NCI-H2107 treated with DMSO at 0.1 percent for 48 hours (cell line): ENCODE results near the gene PSMB2.

ENCODE experiments used
- DNase-seq: peaks from one replicate; lab custom pipeline; 2025; ENCODE audit not compliant: unreplicated experiment; lab: John Stamatoyannopoulos, UW

PSMB2 gene

GRCh38 chr1:35558374-35559316 lies 82.7 kb downstream of the PSMB2 start:
- DNase-seq: no peak

DNA sequence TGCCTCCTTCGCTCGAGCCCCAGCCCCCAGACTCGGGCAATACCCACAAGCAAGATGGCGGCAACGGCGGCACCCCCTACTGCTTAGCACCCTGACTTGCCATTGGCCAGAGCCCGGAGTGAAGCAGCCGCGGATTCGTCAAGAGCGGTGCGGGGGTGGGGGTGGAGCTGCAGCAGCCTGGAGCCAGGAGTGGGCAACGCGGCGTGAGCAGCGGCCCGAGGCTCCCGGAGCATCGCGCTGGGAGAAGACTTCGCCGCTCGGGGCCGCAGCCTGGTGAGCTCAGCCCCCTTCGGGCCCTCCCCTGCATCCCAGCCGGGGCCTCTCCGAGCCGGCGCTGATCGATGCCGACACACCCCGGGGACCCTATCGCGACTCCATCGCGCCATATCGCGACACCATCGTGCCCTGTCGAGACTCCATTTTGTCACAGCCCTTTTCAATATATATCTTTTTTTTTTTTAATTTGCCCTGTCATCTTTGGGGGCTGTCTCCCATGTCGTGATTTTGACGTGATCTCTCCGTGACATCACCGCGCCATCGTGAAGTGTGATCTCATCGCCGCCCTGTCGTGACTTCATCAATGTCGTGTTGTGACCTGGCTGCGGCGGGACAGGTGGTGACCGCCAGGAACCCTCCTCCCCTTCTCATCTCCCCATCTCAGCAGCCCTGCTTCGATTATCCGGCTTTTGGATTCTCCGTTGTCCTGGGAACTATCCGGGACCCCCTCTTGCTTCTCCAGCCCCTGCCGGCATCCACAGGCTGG lies 83.5 kb downstream of the PSMB2 start, which contains the start of gene NCDN:
Gene NCDN, plus strand, starts transcription at position 189 of the 763 bp plus-strand sequence. Its CDS starts 392 bp downstream, at position 581.
- DNase-seq: peak; percentile 87

GRCh38 chr1:35557118-35557610 lies 84.2 kb downstream of the PSMB2 start, which contains the start of gene KIAA0319L:
TSS of gene KIAA0319L (minus strand) at chr1:35557403. CDS start at chr1:35554491, 2,912 bp downstream.
- DNase-seq: peak; percentile 80

- DNase-seq: no peak
Observed at GRCh38 chr1:35556484-35557117, 84.7 kb downstream of the PSMB2 start.

- DNase-seq: peak; percentile 86
Observed at GRCh38 chr1:35555601-35556477, 85.5 kb downstream of the PSMB2 start.

DNA sequence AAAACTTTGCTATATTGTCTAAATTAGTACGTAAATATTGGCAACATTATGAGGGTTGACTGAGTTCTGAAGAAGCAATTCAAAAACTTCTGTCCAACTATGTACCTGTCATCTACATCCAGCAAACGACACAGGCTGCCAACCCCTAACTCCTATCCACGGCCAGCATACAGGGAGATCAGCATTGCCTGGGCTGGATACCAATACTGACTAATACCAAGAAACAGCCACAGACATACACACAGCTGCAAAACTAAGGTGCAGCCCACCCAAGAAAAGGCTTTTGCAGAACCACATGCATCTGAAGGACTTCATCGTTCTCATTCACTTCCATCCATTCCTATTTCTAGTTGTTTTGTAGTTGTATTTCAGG lies 86.1 kb downstream of the PSMB2 start:
- no peak for DNase-seq

DNA sequence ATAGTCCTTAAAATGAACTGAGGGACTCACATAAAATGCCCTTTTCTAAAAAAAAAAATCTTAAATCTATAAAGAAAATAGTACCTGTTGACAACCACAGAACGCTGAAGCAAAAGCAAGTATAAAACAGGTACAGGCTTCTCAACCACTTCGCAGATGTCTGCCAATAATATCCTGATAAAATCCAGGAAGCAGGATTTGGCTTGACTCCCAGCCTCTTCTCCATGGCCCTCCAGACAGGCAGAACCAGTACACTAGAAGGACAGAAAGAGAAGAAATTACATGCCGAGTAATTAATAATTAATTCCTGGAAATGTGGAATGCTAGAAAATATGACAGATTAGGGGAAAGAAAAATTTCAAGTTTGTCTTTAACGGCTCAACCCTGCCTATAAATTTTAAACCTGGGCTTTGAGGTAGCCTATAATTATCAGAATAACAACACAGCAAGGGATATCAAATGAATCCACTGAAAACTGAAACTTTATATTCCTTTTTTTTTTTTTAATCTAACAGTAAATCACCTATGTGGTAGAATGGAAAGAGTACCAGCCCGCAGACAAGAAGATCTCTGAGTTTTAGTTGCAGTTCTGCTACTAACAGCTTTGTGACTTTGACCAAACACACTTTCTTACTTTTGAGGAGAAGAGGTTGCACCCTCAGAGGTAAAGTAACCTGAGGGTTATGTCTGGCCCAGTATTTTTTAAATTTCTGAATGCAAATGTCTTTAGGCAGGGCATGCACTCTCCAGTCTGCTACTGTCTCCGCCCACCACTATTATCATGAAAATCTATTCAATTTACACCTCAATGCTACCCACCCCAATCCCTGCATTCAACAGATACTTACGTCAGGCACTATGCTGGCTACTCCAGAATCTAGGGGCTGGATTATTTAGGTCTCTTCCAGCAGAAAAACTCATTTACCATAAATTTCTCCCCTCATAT lies 86.8 kb downstream of the PSMB2 start:
- DNase-seq: peak; percentile 70

DNA sequence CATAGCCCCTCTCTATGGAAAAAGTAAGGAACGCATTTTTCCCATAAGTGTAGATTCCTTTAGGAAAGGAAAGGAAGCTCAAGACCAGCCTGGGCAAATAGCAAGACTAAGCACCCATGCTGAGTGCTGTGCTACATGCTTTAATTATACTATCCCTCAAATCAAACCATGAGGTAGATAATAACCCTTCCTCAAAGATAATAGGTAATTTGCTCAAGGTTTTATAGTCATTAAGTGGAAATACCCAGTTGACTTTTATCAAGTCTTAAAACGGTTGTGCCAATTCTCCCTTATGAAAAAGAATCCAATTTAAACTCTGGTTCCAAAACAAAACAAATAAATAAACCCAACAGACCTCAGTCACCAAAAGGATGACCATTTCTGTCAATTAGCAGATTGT lies 87.5 kb downstream of the PSMB2 start:
- no peak for DNase-seq
